Hepatocyte (in vitro differentiated cells): ENCODE results near the gene CBFA2T3. TPM values are rescaled to one million over a fixed set of nuclear protein-coding genes. Genes with fewer than 3 reads are reported as not detected.

ENCODE experiments used
- DNase-seq: peaks from one replicate; pipeline ENCODE4 v3.0.0-alpha.2; 2016; ENCODE audit warnings: low spot score
- H2AFZ ChIP-seq: fragments of 200-600 bp; sonication (generic); 2 replicates; pipeline ENCODE4 v1.6.0; 2016; ENCODE audit warnings: antibody characterized with exemption, mild to moderate bottlenecking
- H3K27ac ChIP-seq: fragments of 200-600 bp; sonication (generic); 2 replicates; pipeline ENCODE4 v1.5.1; 2016; ENCODE audit warnings: mild to moderate bottlenecking
- H3K27me3 ChIP-seq: fragments of 200-600 bp; sonication (generic); 2 replicates; pipeline ENCODE4 v1.6.1; 2016
- H3K36me3 ChIP-seq: fragments of 200-600 bp; sonication (generic); replicated peaks from 2 replicates; pipeline ENCODE4 v1.5.1; 2016; ENCODE audit warnings: low read depth; ENCODE audit not compliant: insufficient read depth
- H3K4me1 ChIP-seq: fragments of 200-600 bp; sonication (generic); 2 replicates; pipeline ENCODE4 v1.5.1; 2016; ENCODE audit warnings: mild to moderate bottlenecking, moderate library complexity; ENCODE audit not compliant: insufficient read depth
- H3K4me2 ChIP-seq: fragments of 200-600 bp; sonication (generic); 2 replicates; pipeline ENCODE4 v1.6.0; 2016
- H3K4me3 ChIP-seq: fragments of 200-600 bp; sonication (generic); 2 replicates; pipeline ENCODE4 v1.5.1; 2016; ENCODE audit warnings: mild to moderate bottlenecking
- H3K79me2 ChIP-seq: fragments of 200-600 bp; sonication (generic); 2 replicates; pipeline ENCODE4 v1.6.0; 2017; ENCODE audit warnings: mild to moderate bottlenecking
- H3K9me2 ChIP-seq: fragments of 200-600 bp; sonication (generic); replicated peaks from 2 replicates; pipeline ENCODE4 v1.6.0; 2017; ENCODE audit warnings: mild to moderate bottlenecking; ENCODE audit not compliant: insufficient read depth
- H3K9me3 ChIP-seq: fragments of 200-600 bp; sonication (generic); 2 replicates; pipeline ENCODE4 v1.5.1; 2016; ENCODE audit warnings: low read depth, mild to moderate bottlenecking
- H4K20me1 ChIP-seq: fragments of 200-600 bp; sonication (generic); 2 replicates; pipeline ENCODE4 v1.6.0; 2016; ENCODE audit warnings: mild to moderate bottlenecking; ENCODE audit not compliant: insufficient read depth, poor library complexity, severe bottlenecking
- EZH2 ChIP-seq: fragments of 200-600 bp; sonication (generic); IDR thresholded peaks from 2 replicates; pipeline ENCODE4 v1.6.1; 2016; ENCODE audit warnings: antibody characterized with exemption, mild to moderate bottlenecking, borderline replicate concordance
- EZH2phosphoT487 ChIP-seq: fragments of 200-600 bp; sonication (generic); IDR thresholded peaks from one replicate; pipeline ENCODE4 v1.6.1; 2018; ENCODE audit warnings: antibody characterized with exemption, mild to moderate bottlenecking, low read depth, moderate library complexity; ENCODE audit not compliant: unreplicated experiment, severe bottlenecking
- WGBS: methylation state at CpG from one replicate; pipeline ENCODE4 v1.1.6; 2016; ENCODE audit warnings: low lambda C conversion rate; ENCODE audit errors: missing lambda C conversion rate; 5-methylcytosine and 5-hydroxymethylcytosine counted together
- polyA plus RNA-seq: library from polyadenylated mRNA; unstranded; fragments of >200 nt; fragmentation: Nextera tagmentation; extraction: Ambion mirVana; gene quantifications from 2 replicates; pipeline ENCODE4 v1.2.1, GENCODE V29; 2016
- total RNA-seq: library from RNA; depleted of rRNA; stranded (reverse); fragments of >200 nt; gene quantifications from 2 replicates; pipeline ENCODE4 v1.2.3, GENCODE V29; 2014
- TF ChIP-seq, protein P1 (sequence below): fragments of 200-600 bp; sonication (generic); IDR thresholded peaks from 2 replicates; pipeline ENCODE4 v1.5.1; 2016; ENCODE audit warnings: antibody characterized with exemption, mild to moderate bottlenecking; ENCODE audit not compliant: poor library complexity

CBFA2T3 gene
- total and polyA plus RNA-seq, 2 experiments from 2014 or later = 0.07 to 1.5 TPM

- Histone ChIP-seq H3K9me2 (no peaks in the 10 kb centered on the region), H3K36me3 (no peaks in the 10 kb centered on the region), H3K79me2 (no peaks in the 10 kb centered on the region), H3K4me3 (no peak overlapping the region), H3K9me3 (no peaks in the 10 kb centered on the region), H2AFZ (no peak overlapping the region), H3K27ac (no peak overlapping the region), H3K4me1 (peaks cover 7% of the 10 kb centered on the region), H3K27me3 (peaks cover 43% of the 10 kb centered on the region), H4K20me1 (no peaks in the 10 kb centered on the region), H3K4me2 (no peak overlapping the region)
- TF ChIP-seq, protein P1, sequence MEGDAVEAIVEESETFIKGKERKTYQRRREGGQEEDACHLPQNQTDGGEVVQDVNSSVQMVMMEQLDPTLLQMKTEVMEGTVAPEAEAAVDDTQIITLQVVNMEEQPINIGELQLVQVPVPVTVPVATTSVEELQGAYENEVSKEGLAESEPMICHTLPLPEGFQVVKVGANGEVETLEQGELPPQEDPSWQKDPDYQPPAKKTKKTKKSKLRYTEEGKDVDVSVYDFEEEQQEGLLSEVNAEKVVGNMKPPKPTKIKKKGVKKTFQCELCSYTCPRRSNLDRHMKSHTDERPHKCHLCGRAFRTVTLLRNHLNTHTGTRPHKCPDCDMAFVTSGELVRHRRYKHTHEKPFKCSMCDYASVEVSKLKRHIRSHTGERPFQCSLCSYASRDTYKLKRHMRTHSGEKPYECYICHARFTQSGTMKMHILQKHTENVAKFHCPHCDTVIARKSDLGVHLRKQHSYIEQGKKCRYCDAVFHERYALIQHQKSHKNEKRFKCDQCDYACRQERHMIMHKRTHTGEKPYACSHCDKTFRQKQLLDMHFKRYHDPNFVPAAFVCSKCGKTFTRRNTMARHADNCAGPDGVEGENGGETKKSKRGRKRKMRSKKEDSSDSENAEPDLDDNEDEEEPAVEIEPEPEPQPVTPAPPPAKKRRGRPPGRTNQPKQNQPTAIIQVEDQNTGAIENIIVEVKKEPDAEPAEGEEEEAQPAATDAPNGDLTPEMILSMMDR = no peak
- TF ChIP-seq EZH2 = no peak
- TF ChIP-seq EZH2phosphoT487 = no peak
- no peak for DNase-seq
- 88% methylated on average over 26 of the region's 32 CpGs for WGBS
Measured at GRCh38 chr16:88938119-88938776, 38.8 kb downstream of the CBFA2T3 start.

DNA sequence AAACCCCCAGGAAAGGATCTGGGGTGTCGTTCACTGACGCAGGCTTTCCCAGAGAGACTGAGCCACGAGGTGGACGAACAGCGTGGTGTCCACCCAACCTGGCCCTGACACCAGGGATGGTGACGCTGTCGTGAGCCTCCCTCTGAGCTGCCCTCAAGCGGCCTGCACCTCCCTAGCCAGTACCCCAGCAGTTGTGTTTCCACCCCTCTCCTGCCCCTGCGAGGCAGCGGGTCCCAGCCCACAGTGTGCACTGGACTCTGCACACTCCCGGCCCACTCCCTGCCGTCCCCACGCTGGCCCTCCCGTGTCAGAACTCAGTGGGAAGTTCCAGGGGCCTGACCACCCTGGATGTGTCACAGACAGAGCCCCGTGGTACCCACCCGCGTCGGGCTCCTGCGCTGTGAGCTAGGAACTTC, 39.8 kb downstream of the CBFA2T3 start:
- Histone ChIP-seq H3K9me2 (no peaks in the 10 kb centered on the region), H2AFZ (no peak overlapping the region), H3K36me3 (no peaks in the 10 kb centered on the region), H3K9me3 (no peaks in the 10 kb centered on the region), H3K27ac (peak overlapping the region; percentile 20), H3K27me3 (peaks cover 35% of the 10 kb centered on the region), H3K4me3 (no peak overlapping the region), H3K79me2 (no peaks in the 10 kb centered on the region), H4K20me1 (no peaks in the 10 kb centered on the region), H3K4me1 (peaks cover 7% of the 10 kb centered on the region), H3K4me2 (no peak overlapping the region)
- DNase-seq = no peak
- WGBS = 94% methylated on average over 19 of the region's 19 CpGs
- no peak for TF ChIP-seq EZH2
- TF ChIP-seq, protein P1 = no peak
- TF ChIP-seq EZH2phosphoT487 = no peak

GRCh38 chr16:88936556-88937205, 40.3 kb downstream of the CBFA2T3 start:
- Histone ChIP-seq H3K4me2 (no peak overlapping the region), H3K9me3 (no peaks in the 10 kb centered on the region), H3K9me2 (no peaks in the 10 kb centered on the region), H3K36me3 (no peaks in the 10 kb centered on the region), H3K27ac (peak overlapping the region; percentile 20), H3K79me2 (no peaks in the 10 kb centered on the region), H4K20me1 (no peaks in the 10 kb centered on the region), H3K27me3 (peaks cover 32% of the 10 kb centered on the region), H2AFZ (no peak overlapping the region), H3K4me3 (no peak overlapping the region), H3K4me1 (peaks cover 7% of the 10 kb centered on the region)
- DNase-seq = no peak
- no peak for TF ChIP-seq EZH2phosphoT487
- TF ChIP-seq, protein P1 = no peak
- no peak for TF ChIP-seq EZH2
- WGBS = 70% methylated on average over 31 of the region's 31 CpGs
